Liver (tissue), 3 donors: ENCODE results near the gene FSD2.

Experiments used
- GABPA ChIP-seq, 2 donors: IDR thresholded peaks in 1 of 2; conservative IDR thresholded peaks in 1 of 2; 2 replicates each; pipeline ENCODE4 v1.6.1; 2016; ENCODE audit warnings: antibody characterized with exemption in 2 of 2, mild to moderate bottlenecking in 1 of 2, moderate library complexity in 1 of 2
- HNF4A ChIP-seq, 2 donors: conservative IDR thresholded peaks; 2 replicates each; pipeline ENCODE4 v1.6.1; 2016; ENCODE audit warnings: antibody characterized with exemption in 2 of 2, mild to moderate bottlenecking in 2 of 2
- JUND ChIP-seq, 2 donors: IDR thresholded peaks; 2 replicates each; pipeline ENCODE4 v1.6.1; 2016; ENCODE audit warnings: antibody characterized with exemption in 2 of 2
- SP1 ChIP-seq: IDR thresholded peaks from 2 replicates; pipeline ENCODE4 v1.6.1; 2018; ENCODE audit warnings: antibody characterized with exemption, mild to moderate bottlenecking
- TAF1 ChIP-seq: conservative IDR thresholded peaks from 2 replicates; pipeline ENCODE4 v1.6.1; 2016; ENCODE audit warnings: antibody characterized with exemption, mild to moderate bottlenecking
- YY1 ChIP-seq: IDR thresholded peaks from 2 replicates; pipeline ENCODE4 v1.6.1; 2016; ENCODE audit warnings: antibody characterized with exemption, mild to moderate bottlenecking
- TF ChIP-seq, protein P1 (sequence below): fragments of 150-350 bp; IDR thresholded peaks from 2 replicates; pipeline ENCODE4 v1.5.1; 2017; ENCODE audit warnings: improper control_type of control experiment, low read depth, low read length; ENCODE audit not compliant: missing input control
- TF ChIP-seq, protein P2 (sequence below): IDR thresholded peaks from 2 replicates; pipeline ENCODE4 v1.6.1; 2016; ENCODE audit warnings: antibody characterized with exemption, mild to moderate bottlenecking
- donor health status: healthy.
- donor health status: healthy.

DNA sequence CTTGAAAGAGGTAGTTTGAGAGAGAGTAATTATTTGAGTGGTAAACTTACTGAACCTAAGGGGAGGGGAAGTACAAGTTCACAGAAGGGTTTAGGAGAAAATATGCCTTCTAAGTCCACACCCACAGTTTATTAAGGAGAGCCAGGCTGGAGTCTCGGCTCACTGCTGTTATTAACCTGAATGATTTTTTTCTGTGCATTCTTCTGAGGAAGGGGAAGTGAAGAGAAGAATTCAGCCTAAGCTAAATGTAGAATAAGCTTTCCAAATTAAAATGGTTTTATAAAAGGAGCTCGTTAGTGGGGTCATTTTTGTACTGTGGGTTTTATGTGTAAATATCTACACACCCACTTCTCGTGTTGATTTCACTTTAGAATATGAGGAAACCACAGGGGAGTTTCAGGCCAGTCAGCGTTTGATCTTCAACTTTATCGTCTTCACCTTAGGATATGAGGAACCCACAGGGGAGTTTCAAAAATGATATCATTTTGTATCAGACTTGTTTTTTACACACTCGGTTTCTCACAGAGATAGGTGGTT, 5.1 kb upstream of the FSD2 start:
- TF ChIP-seq TAF1 (no peak), JUND (IDR thresholded peaks at IDR 0.05) (no peak), YY1 (no peak), HNF4A (conservative IDR thresholded peaks at IDR 0.05) (no peak), GABPA (IDR thresholded peaks at IDR 0.05 in 1 of 2, conservative IDR thresholded peaks at IDR 0.05 in 1 of 2) (no peak), SP1 (no peak)
- TF ChIP-seq, protein P1, sequence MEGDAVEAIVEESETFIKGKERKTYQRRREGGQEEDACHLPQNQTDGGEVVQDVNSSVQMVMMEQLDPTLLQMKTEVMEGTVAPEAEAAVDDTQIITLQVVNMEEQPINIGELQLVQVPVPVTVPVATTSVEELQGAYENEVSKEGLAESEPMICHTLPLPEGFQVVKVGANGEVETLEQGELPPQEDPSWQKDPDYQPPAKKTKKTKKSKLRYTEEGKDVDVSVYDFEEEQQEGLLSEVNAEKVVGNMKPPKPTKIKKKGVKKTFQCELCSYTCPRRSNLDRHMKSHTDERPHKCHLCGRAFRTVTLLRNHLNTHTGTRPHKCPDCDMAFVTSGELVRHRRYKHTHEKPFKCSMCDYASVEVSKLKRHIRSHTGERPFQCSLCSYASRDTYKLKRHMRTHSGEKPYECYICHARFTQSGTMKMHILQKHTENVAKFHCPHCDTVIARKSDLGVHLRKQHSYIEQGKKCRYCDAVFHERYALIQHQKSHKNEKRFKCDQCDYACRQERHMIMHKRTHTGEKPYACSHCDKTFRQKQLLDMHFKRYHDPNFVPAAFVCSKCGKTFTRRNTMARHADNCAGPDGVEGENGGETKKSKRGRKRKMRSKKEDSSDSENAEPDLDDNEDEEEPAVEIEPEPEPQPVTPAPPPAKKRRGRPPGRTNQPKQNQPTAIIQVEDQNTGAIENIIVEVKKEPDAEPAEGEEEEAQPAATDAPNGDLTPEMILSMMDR, result no peak
- TF ChIP-seq, protein P2, sequence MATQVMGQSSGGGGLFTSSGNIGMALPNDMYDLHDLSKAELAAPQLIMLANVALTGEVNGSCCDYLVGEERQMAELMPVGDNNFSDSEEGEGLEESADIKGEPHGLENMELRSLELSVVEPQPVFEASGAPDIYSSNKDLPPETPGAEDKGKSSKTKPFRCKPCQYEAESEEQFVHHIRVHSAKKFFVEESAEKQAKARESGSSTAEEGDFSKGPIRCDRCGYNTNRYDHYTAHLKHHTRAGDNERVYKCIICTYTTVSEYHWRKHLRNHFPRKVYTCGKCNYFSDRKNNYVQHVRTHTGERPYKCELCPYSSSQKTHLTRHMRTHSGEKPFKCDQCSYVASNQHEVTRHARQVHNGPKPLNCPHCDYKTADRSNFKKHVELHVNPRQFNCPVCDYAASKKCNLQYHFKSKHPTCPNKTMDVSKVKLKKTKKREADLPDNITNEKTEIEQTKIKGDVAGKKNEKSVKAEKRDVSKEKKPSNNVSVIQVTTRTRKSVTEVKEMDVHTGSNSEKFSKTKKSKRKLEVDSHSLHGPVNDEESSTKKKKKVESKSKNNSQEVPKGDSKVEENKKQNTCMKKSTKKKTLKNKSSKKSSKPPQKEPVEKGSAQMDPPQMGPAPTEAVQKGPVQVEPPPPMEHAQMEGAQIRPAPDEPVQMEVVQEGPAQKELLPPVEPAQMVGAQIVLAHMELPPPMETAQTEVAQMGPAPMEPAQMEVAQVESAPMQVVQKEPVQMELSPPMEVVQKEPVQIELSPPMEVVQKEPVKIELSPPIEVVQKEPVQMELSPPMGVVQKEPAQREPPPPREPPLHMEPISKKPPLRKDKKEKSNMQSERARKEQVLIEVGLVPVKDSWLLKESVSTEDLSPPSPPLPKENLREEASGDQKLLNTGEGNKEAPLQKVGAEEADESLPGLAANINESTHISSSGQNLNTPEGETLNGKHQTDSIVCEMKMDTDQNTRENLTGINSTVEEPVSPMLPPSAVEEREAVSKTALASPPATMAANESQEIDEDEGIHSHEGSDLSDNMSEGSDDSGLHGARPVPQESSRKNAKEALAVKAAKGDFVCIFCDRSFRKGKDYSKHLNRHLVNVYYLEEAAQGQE, result no peak
